Liver (tissue), 9 donors: ENCODE measurements around the gene NR2F2. TPM values are rescaled to one million over a fixed set of nuclear protein-coding genes. Genes with fewer than 3 reads are reported as not detected.

Experiments used
- DNase-seq: peaks from one replicate; pipeline ENCODE4 v3.0.0-alpha.2; 2017; ENCODE audit warnings: low spot score
- H3K27ac ChIP-seq, 2 donors: one replicate each; pipeline ENCODE4 v1.7.0; 2013; ENCODE audit warnings: inconsistent platforms in 2 of 2, low read length in 2 of 2, control low read depth in 1 of 2, low read depth in 1 of 2, mild to moderate bottlenecking in 1 of 2
- H3K27me3 ChIP-seq, 4 donors: one replicate each; pipeline versions ENCODE4 v1.6.1 to v1.7.0; 2013; ENCODE audit warnings: low read length in 3 of 4, inconsistent platforms in 1 of 4, mild to moderate bottlenecking in 1 of 4, moderate library complexity in 1 of 4; ENCODE audit not compliant: control insufficient read depth in 4 of 4, insufficient read depth in 4 of 4
- H3K36me3 ChIP-seq, 4 donors: one replicate each; pipeline versions ENCODE4 v1.6.1 to v1.7.0; 2013; ENCODE audit warnings: low read length in 3 of 4, mild to moderate bottlenecking in 3 of 4, low read depth in 1 of 4, moderate library complexity in 1 of 4; ENCODE audit not compliant: control insufficient read depth in 4 of 4, insufficient read depth in 3 of 4
- H3K4me1 ChIP-seq, 4 donors: one replicate each; pipeline versions ENCODE4 v1.6.1 to v1.7.0; 2013; ENCODE audit warnings: low read length in 3 of 4, mild to moderate bottlenecking in 3 of 4, moderate library complexity in 1 of 4; ENCODE audit not compliant: control insufficient read depth in 4 of 4, insufficient read depth in 4 of 4
- H3K4me3 ChIP-seq, 3 donors: one replicate each; pipeline versions ENCODE4 v1.6.1 to v1.7.0; 2013; ENCODE audit warnings: low read length in 3 of 3, control low read depth in 1 of 3, low read depth in 1 of 3, mild to moderate bottlenecking in 1 of 3
- H3K9ac ChIP-seq, 2 donors: one replicate each; pipeline ENCODE4 v1.7.0; 2013; ENCODE audit warnings: low read length in 2 of 2, mild to moderate bottlenecking in 2 of 2, moderate library complexity in 2 of 2, control low read depth in 1 of 2, low read depth in 1 of 2
- H3K9me3 ChIP-seq, 4 donors: one replicate each; pipeline versions ENCODE4 v1.6.1 to v1.7.0; 2013; ENCODE audit warnings: low read length in 3 of 4; ENCODE audit not compliant: control insufficient read depth in 4 of 4
- EGR1 ChIP-seq, 2 donors: IDR thresholded peaks; 2 replicates each; pipeline ENCODE4 v1.6.1; 2016 to 2018; ENCODE audit warnings: antibody characterized with exemption in 2 of 2, low read depth in 2 of 2
- FOXA2 ChIP-seq: IDR thresholded peaks from 2 replicates; pipeline ENCODE4 v1.6.1; 2016; ENCODE audit warnings: antibody characterized with exemption
- HNF4A ChIP-seq, 2 donors: conservative IDR thresholded peaks; 2 replicates each; pipeline ENCODE4 v1.6.1; 2016; ENCODE audit warnings: antibody characterized with exemption in 2 of 2, mild to moderate bottlenecking in 2 of 2
- HNF4G ChIP-seq: IDR thresholded peaks from 2 replicates; pipeline ENCODE4 v1.6.1; 2016; ENCODE audit warnings: antibody characterized with exemption
- JUND ChIP-seq, 2 donors: IDR thresholded peaks; 2 replicates each; pipeline ENCODE4 v1.6.1; 2016; ENCODE audit warnings: antibody characterized with exemption in 2 of 2
- NR2F2 ChIP-seq: IDR thresholded peaks from 2 replicates; pipeline ENCODE4 v1.6.1; 2016; ENCODE audit warnings: antibody characterized with exemption
- RAD21 ChIP-seq, 2 donors: IDR thresholded peaks; 2 replicates each; pipeline ENCODE4 v1.6.1; 2016; ENCODE audit warnings: antibody characterized with exemption in 2 of 2, mild to moderate bottlenecking in 2 of 2
- RXRA ChIP-seq, 2 donors: IDR thresholded peaks; 2 replicates each; pipeline ENCODE4 v1.6.1; 2017 to 2018; ENCODE audit warnings: antibody characterized with exemption in 2 of 2, mild to moderate bottlenecking in 1 of 2
- SP1 ChIP-seq: IDR thresholded peaks from 2 replicates; pipeline ENCODE4 v1.6.1; 2018; ENCODE audit warnings: antibody characterized with exemption, mild to moderate bottlenecking
- TAF1 ChIP-seq: conservative IDR thresholded peaks from 2 replicates; pipeline ENCODE4 v1.6.1; 2016; ENCODE audit warnings: antibody characterized with exemption, mild to moderate bottlenecking
- YY1 ChIP-seq: IDR thresholded peaks from 2 replicates; pipeline ENCODE4 v1.6.1; 2016; ENCODE audit warnings: antibody characterized with exemption, mild to moderate bottlenecking
- WGBS: extraction: QIAGEN DNeasy Blood & Tissue Kit; methylation state at CpG from one replicate; pipeline ENCODE4 v1.1.7; 2013; 5-methylcytosine and 5-hydroxymethylcytosine counted together
- polyA plus RNA-seq, 2 donors: library from polyadenylated mRNA; stranded (reverse) in 1 of 2; unstranded in 1 of 2; fragments of 200-250 nt in 1 of 2; fragments of >200 nt in 1 of 2; fragmentation: Nextera tagmentation in 1 of 2; extraction: Ambion mirVana in 1 of 2; gene quantifications; one replicate each; pipeline versions ENCODE4 v1.2.1 to v1.2.3, GENCODE V29; 2013 to 2015
- total RNA-seq, 2 donors: library from RNA; depleted of rRNA; stranded (reverse); fragments of >200 nt; gene quantifications; one replicate each; pipeline ENCODE4 v1.2.3, GENCODE V29; 2014
- TF ChIP-seq, protein P1 (sequence below): IDR thresholded peaks from 2 replicates; pipeline ENCODE4 v1.6.1; 2016; ENCODE audit warnings: antibody characterized with exemption
- TF ChIP-seq, protein P2 (sequence below): IDR thresholded peaks from 2 replicates; pipeline ENCODE4 v1.6.1; 2016; ENCODE audit warnings: antibody characterized with exemption, mild to moderate bottlenecking
- TF ChIP-seq, protein P3 (sequence below): IDR thresholded peaks from 2 replicates; pipeline ENCODE4 v1.6.1; 2016; ENCODE audit warnings: antibody characterized with exemption
- TF ChIP-seq, protein P4 (sequence below): IDR thresholded peaks from 2 replicates; pipeline ENCODE4 v1.6.1; 2016; ENCODE audit warnings: antibody characterized with exemption
- donor health status: healthy.
- donor health status: healthy.
- donor health status: healthy.
- donor health status: healthy.
- donor health status: healthy.

Gene NR2F2
- total and polyA plus RNA-seq, 4 donors, result 5.9 to 22.4 (median 9.2) TPM

DNA sequence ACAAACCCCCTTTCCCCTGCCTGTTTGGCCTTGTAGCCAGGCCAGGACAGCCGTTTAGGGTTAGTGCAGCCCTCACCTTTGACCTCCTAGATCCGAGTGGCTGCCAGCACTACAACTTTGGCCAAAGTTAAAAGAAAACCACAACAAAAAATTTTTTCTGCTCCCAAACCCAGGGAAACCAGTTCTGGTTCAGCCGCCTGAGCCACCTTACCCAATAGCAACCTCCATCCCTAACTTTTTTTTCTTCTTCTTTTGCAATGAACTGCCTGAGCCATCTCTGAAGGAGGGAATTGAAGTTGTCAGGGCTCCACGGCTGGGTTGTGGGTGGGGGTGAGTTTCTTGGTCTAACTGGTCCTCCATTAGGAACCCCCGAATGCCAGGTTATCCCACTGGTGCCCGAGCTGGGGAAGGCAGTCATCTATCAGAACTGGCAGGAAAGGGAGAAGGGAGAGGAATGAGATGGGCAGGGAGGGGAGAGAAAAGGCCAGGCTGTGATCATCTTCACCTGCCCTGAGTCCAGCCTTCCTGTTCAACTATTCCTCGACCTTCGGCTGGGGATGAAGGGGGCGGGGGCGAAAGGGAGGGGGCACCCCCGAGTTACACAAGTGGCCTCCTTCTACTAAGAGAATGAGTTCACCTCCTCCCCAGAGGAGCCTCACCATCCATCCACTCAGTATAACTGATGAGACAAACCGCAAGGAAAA is 6.2 kb upstream of the NR2F2 start:
- Histone ChIP-seq H3K27ac (peak overlapping the region; percentile 65 to 86), H3K36me3 (no peaks in the 10 kb centered on the region), H3K9ac (peak overlapping the region in 1 of 2 donors; percentile 64), H3K4me3 (no peak overlapping the region), H3K9me3 (no peaks in the 10 kb centered on the region), H3K4me1 (peaks cover 3 to 54% (median 41%) of the 10 kb centered on the region in 4 donors), H3K27me3 (no peaks in the 10 kb centered on the region)
- DNase-seq, result no peak
- WGBS, result 21% methylated on average over 12 of the region's 12 CpGs
- peak; percentile 43 to 50 for TF ChIP-seq HNF4A (conservative IDR thresholded peaks at IDR 0.05)
- no peak for TF ChIP-seq YY1
- peak in 1 of 2 donors; percentile 11 for TF ChIP-seq JUND (IDR thresholded peaks at IDR 0.05)
- TF ChIP-seq RXRA (IDR thresholded peaks at IDR 0.05), result peak; percentile 21 to 41
- TF ChIP-seq SP1, result no peak
- no peak for TF ChIP-seq HNF4G
- TF ChIP-seq, protein P1, sequence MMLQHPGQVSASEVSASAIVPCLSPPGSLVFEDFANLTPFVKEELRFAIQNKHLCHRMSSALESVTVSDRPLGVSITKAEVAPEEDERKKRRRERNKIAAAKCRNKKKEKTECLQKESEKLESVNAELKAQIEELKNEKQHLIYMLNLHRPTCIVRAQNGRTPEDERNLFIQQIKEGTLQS, result no peak
- peak; percentile 48 to 51 for TF ChIP-seq RAD21 (IDR thresholded peaks at IDR 0.05)
- TF ChIP-seq, protein P2, sequence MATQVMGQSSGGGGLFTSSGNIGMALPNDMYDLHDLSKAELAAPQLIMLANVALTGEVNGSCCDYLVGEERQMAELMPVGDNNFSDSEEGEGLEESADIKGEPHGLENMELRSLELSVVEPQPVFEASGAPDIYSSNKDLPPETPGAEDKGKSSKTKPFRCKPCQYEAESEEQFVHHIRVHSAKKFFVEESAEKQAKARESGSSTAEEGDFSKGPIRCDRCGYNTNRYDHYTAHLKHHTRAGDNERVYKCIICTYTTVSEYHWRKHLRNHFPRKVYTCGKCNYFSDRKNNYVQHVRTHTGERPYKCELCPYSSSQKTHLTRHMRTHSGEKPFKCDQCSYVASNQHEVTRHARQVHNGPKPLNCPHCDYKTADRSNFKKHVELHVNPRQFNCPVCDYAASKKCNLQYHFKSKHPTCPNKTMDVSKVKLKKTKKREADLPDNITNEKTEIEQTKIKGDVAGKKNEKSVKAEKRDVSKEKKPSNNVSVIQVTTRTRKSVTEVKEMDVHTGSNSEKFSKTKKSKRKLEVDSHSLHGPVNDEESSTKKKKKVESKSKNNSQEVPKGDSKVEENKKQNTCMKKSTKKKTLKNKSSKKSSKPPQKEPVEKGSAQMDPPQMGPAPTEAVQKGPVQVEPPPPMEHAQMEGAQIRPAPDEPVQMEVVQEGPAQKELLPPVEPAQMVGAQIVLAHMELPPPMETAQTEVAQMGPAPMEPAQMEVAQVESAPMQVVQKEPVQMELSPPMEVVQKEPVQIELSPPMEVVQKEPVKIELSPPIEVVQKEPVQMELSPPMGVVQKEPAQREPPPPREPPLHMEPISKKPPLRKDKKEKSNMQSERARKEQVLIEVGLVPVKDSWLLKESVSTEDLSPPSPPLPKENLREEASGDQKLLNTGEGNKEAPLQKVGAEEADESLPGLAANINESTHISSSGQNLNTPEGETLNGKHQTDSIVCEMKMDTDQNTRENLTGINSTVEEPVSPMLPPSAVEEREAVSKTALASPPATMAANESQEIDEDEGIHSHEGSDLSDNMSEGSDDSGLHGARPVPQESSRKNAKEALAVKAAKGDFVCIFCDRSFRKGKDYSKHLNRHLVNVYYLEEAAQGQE, result no peak
- TF ChIP-seq EGR1 (IDR thresholded peaks at IDR 0.05; ENCODE audit: low read depth in 2 of 2), result no peak
- TF ChIP-seq FOXA2, result no peak
- no peak for TF ChIP-seq TAF1
- TF ChIP-seq, protein P3, sequence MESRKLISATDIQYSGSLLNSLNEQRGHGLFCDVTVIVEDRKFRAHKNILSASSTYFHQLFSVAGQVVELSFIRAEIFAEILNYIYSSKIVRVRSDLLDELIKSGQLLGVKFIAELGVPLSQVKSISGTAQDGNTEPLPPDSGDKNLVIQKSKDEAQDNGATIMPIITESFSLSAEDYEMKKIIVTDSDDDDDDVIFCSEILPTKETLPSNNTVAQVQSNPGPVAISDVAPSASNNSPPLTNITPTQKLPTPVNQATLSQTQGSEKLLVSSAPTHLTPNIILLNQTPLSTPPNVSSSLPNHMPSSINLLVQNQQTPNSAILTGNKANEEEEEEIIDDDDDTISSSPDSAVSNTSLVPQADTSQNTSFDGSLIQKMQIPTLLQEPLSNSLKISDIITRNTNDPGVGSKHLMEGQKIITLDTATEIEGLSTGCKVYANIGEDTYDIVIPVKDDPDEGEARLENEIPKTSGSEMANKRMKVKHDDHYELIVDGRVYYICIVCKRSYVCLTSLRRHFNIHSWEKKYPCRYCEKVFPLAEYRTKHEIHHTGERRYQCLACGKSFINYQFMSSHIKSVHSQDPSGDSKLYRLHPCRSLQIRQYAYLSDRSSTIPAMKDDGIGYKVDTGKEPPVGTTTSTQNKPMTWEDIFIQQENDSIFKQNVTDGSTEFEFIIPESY, result no peak
- TF ChIP-seq NR2F2, result peak; percentile 95
- TF ChIP-seq, protein P4, sequence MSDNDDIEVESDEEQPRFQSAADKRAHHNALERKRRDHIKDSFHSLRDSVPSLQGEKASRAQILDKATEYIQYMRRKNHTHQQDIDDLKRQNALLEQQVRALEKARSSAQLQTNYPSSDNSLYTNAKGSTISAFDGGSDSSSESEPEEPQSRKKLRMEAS, result no peak

DNA sequence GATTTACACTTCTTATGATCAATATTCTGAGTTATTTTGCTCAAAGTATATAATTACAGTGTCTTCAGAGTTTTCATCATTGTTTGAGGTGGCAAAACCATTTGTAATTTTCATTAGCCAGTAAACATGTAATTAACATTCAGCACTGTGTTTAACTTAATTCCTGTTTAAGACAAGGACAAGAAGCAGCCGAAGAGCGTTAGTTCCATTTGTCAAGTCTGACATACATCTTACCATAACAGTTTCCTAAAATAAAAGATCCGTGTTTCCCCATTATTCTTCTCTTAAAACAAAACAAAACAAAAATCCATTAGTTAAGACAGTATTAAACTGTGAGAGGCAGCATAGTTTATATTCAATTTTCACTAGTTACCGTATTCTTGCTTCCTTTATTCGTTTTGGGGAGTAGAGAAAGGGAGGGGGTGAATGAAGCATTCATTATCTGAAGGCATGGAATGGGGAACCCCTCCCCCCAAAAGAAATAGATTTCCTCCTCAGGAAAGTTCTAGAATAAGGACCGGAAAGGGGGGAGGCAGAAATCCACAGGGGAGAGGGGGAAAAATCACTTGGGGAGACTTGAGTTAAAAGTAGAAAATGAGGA is 5.5 kb upstream of the NR2F2 start:
- Histone ChIP-seq H3K27me3 (no peaks in the 10 kb centered on the region), H3K9ac (peak overlapping the region; percentile 39 to 53), H3K36me3 (no peaks in the 10 kb centered on the region), H3K27ac (peak overlapping the region; percentile 65 to 86), H3K4me3 (no peak overlapping the region), H3K9me3 (no peaks in the 10 kb centered on the region), H3K4me1 (peaks cover 3 to 57% (median 46%) of the 10 kb centered on the region in 4 donors)
- DNase-seq, result no peak
- WGBS, result 58% methylated on average over 6 of the region's 6 CpGs
- TF ChIP-seq SP1 (no peak), RXRA (IDR thresholded peaks at IDR 0.05) (no peak), RAD21 (IDR thresholded peaks at IDR 0.05) (no peak), HNF4A (conservative IDR thresholded peaks at IDR 0.05) (no peak), HNF4G (no peak), EGR1 (IDR thresholded peaks at IDR 0.05; ENCODE audit: low read depth in 2 of 2) (no peak), NR2F2 (no peak)
- TF ChIP-seq, protein P1, result no peak
- TF ChIP-seq, protein P3, result no peak
- TF ChIP-seq, protein P2, result no peak
